ENCODE results near the gene AURKAIP1. TPM values are rescaled to one million over a fixed set of nuclear protein-coding genes. Genes with fewer than 3 reads are reported as not detected.

The AURKAIP1 gene
- total and polyA plus RNA-seq, 9 of the 15 experiments (the other 6 are each of a cell fraction or from before 2014, with no cell fraction given) = 7.8 to 478 (median 92.0) TPM

DNA sequence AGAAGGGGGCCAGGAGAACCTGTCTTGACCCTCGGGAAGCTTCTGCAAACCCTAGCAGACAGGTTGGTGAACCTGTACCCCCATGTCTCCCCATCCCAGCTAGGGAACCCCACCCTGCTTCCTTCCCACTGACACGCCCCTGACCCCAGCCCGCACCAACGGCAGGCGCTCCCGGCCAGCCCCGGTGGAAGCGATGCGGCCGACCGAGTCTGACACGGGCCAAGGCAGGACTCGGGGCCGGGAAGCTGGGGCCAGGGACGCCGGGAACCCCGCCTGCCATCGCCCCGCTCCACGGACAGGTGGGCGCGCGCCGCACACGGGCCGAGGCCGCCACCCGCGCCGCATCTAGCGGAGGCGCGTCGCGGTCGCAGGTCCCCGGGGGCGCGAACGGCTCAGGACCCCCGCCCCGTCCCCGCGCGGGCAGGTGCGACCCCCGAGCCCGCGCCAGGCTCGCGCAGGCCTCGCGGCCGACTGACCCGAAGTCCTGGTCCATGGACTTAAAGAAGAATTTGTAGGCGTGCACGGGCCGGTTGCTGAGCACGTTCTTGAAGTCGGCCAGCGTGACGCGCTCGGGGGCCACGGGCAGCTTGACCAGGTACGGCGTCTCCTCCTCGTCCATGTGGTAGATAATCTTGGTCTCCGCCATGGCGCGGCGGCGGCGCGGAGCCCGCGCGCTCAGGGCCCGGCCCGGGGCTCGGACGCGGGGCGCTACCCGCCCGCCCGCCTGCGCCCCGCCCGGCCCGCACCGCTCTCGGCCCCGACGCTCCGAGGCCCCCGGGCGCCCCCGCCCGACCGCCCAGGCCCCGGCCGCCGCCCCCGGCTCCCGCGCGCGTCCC lies 26.4 kb downstream of the AURKAIP1 start:
- FAIRE-seq (no peak), DNase-seq (ENCODE audit: extremely low read depth in 1 of 4, low spot score in 3 of 4) (peak; percentile 56 to 63 (median 58)), ATAC-seq (peak; percentile 10)
- ChIA-PET CTCF (ENCODE audit: low intra/inter-chr PET ratio) (interaction anchor here (0.6 to 1.4 kb wide), 3 partner anchors 26 to 201 kb away, joined by 3 to 5 read pairs (median 3); partner anchors contain the start of gene AURKAIP1), POLR2A (interaction anchor here (0.7 to 4.8 kb wide), 11 partner anchors 11 to 61 kb away, joined by 3 to 22 read pairs (median 4); partner anchors contain the start of genes AURKAIP1 and MRPL20)
- Histone ChIP-seq H3K4me2 (ENCODE audit: insufficient read depth, low read length) (peak overlapping the region; percentile 91), H3K27me3 (ENCODE audit: control insufficient read depth in 2 of 2, insufficient read depth in 2 of 2, low read length in 2 of 2) (no peaks in the 10 kb centered on the region), H3K4me1 (replicated peaks in 1 of 2; ENCODE audit: control insufficient read depth in 2 of 2, insufficient read depth in 2 of 2, low read length in 2 of 2) (peaks cover 14 to 82% of the 10 kb centered on the region in 2 experiments; a peak in 3 of 5 replicates), H3K27ac (ENCODE audit: extremely low read depth, low read depth, low read length) (peak overlapping the region; percentile 95), H3K9ac (ENCODE audit: insufficient read depth in 1 of 2, low read depth in 2 of 2, low read length in 2 of 2) (peak overlapping the region; percentile 82 to 98), H3K4me3 (peak overlapping the region; percentile 98), H3K9me1 (ENCODE audit: control insufficient read depth, insufficient read depth, low read length) (peaks cover 8% of the 10 kb centered on the region), H3K79me2 (ENCODE audit: control insufficient read depth, insufficient read depth, low read length) (peaks cover 56% of the 10 kb centered on the region), H4K20me1 (replicated peaks; ENCODE audit: control insufficient read depth, insufficient read depth, low read length) (peaks cover 39% of the 10 kb centered on the region), H3K9me3 (replicated peaks; ENCODE audit: control insufficient read depth, insufficient read depth, low read depth, low read length) (no peaks in the 10 kb centered on the region), H3K36me3 (ENCODE audit: control insufficient read depth, insufficient read depth, low read length) (peaks cover 19% of the 10 kb centered on the region; the same call in 1 of the 3 replicates), H2AFZ (ENCODE audit: low read depth, low read length) (peak overlapping the region; percentile 75; the same call in 1 of the 2 replicates)
- in situ Hi-C loops (cut with MboI) = no loop called here
- intact Hi-C loops (cut with micrococcal nuclease) = no loop called here
- WGBS (ENCODE audit: insufficient coverage, low coverage, missing lambda C conversion rate) = under 1% methylated on average over 57 of the region's 109 CpGs
- no TSS peak for BruUV-seq (replicated peaks)
- no peak for TF ChIP-seq NR1H2 (CRISPR knock-in tag; IDR thresholded peaks at IDR 0.05)
- TF ChIP-seq ZNF766 (CRISPR knock-in tag; conservative IDR thresholded peaks at IDR 0.05) = no peak; the same call in 1 of the 2 replicates
- TF ChIP-seq, protein P1, sequence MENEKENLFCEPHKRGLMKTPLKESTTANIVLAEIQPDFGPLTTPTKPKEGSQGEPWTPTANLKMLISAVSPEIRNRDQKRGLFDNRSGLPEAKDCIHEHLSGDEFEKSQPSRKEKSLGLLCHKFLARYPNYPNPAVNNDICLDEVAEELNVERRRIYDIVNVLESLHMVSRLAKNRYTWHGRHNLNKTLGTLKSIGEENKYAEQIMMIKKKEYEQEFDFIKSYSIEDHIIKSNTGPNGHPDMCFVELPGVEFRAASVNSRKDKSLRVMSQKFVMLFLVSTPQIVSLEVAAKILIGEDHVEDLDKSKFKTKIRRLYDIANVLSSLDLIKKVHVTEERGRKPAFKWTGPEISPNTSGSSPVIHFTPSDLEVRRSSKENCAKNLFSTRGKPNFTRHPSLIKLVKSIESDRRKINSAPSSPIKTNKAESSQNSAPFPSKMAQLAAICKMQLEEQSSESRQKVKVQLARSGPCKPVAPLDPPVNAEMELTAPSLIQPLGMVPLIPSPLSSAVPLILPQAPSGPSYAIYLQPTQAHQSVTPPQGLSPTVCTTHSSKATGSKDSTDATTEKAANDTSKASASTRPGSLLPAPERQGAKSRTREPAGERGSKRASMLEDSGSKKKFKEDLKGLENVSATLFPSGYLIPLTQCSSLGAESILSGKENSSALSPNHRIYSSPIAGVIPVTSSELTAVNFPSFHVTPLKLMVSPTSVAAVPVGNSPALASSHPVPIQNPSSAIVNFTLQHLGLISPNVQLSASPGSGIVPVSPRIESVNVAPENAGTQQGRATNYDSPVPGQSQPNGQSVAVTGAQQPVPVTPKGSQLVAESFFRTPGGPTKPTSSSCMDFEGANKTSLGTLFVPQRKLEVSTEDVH (IDR thresholded peaks at IDR 0.05; ENCODE audit: low read depth, partially characterized antibody) = no peak
- TF ChIP-seq DPF2 (IDR thresholded peaks at IDR 0.05) = no peak
- TF ChIP-seq, protein P2, sequence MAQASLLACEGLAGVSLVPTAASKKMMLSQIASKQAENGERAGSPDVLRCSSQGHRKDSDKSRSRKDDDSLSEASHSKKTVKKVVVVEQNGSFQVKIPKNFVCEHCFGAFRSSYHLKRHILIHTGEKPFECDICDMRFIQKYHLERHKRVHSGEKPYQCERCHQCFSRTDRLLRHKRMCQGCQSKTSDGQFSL (CRISPR knock-in tag; IDR thresholded peaks at IDR 0.05) = no peak
- TF ChIP-seq, protein P2 (tag; IDR thresholded peaks at IDR 0.05) = no peak
- TF ChIP-seq, protein P3, sequence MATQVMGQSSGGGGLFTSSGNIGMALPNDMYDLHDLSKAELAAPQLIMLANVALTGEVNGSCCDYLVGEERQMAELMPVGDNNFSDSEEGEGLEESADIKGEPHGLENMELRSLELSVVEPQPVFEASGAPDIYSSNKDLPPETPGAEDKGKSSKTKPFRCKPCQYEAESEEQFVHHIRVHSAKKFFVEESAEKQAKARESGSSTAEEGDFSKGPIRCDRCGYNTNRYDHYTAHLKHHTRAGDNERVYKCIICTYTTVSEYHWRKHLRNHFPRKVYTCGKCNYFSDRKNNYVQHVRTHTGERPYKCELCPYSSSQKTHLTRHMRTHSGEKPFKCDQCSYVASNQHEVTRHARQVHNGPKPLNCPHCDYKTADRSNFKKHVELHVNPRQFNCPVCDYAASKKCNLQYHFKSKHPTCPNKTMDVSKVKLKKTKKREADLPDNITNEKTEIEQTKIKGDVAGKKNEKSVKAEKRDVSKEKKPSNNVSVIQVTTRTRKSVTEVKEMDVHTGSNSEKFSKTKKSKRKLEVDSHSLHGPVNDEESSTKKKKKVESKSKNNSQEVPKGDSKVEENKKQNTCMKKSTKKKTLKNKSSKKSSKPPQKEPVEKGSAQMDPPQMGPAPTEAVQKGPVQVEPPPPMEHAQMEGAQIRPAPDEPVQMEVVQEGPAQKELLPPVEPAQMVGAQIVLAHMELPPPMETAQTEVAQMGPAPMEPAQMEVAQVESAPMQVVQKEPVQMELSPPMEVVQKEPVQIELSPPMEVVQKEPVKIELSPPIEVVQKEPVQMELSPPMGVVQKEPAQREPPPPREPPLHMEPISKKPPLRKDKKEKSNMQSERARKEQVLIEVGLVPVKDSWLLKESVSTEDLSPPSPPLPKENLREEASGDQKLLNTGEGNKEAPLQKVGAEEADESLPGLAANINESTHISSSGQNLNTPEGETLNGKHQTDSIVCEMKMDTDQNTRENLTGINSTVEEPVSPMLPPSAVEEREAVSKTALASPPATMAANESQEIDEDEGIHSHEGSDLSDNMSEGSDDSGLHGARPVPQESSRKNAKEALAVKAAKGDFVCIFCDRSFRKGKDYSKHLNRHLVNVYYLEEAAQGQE (IDR thresholded peaks at IDR 0.05; ENCODE audit: borderline replicate concordance) = no peak
- TF ChIP-seq, protein P3 (CRISPR knock-in tag; IDR thresholded peaks at IDR 0.05; ENCODE audit: low read depth) = peak; percentile 50; the same call in 1 of the 2 replicates

All from K562 (cell line).